HG02642 (cell line): ENCODE results near the gene CCDC86.
"Not testable (repeated sequence)": the region's sequence is repeated elsewhere in the genome, so short reads cannot be mapped to it uniquely, and the experiment has no call there.

ENCODE experiments used
- ATAC-seq: cut with Tn5 transposase; IDR thresholded peaks from one replicate; pipeline ENCODE4 v1.9.1; 2021; ENCODE audit warnings: mild to moderate bottlenecking; ENCODE audit not compliant: unreplicated experiment, poor library complexity

CCDC86 gene

DNA sequence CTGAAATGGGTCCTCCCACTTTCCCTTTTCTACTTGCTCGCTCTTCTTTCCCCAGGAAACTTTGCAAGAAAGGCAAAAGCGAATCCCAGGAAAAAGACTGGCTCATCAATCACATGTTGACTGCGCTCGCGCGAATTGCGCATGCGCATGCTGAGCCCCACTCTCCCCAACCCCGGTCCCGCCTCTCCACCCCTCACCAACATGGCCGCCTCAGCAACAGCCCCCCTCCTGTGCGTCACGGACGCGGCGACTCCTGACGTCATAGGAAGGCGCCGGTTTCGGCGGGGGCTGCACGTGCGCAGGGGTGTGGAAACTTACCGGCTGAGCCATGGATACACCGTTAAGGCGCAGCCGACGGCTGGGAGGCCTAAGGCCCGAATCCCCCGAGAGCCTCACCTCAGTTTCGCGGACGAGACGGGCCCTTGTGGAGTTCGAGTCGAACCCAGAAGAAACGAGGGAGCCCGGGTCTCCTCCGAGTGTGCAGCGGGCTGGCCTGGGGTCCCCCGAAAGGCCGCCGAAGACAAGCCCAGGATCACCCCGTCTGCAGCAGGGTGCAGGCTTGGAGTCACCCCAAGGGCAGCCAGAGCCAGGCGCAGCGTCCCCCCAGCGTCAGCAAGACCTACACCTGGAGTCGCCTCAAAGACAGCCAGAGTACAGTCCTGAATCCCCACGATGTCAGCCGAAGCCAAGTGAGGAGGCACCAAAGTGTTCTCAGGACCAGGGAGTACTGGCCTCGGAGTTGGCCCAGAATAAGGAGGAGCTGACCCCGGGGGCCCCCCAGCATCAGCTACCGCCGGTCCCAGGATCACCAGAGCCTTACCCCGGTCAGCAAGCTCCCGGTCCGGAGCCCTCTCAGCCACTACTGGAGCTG lies at the start of gene CCDC86:
CCDC86 (plus strand) TSS at position 317 of the 871 bp plus-strand sequence; CDS start at position 329, 12 bp downstream.
- peak; percentile 82 for ATAC-seq

GRCh38 chr11:60792521-60792920 lies 49.4 kb upstream of the CCDC86 start:
- ATAC-seq, result no peak

- no peak for ATAC-seq
Observed at GRCh38 chr11:60795291-60795690, 46.6 kb upstream of the CCDC86 start.

- no peak for ATAC-seq
Observed at GRCh38 chr11:60797846-60798630, 43.9 kb upstream of the CCDC86 start.

DNA sequence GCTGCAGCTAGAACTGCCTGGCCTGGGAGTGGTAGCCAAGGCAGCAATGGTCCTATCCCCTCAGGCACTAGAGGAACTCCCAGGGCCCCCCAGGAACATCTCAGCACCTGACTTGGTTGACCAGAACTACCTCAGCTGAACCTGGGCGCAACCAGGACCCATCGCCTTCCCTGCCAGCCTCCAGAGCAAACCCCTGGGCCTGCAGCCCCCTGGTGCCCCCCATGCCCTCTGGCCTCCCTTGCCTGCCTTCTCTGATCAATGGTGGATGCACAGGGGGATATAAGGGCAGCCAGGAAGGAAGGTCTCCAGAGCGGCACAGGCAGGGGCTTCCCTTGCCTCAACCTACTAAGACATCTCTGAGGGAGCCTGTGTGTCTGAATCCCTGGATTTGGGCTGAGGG lies 43.3 kb upstream of the CCDC86 start:
- ATAC-seq, result no peak

- ATAC-seq, result no peak
Observed at GRCh38 chr11:60801194-60801593, 40.7 kb upstream of the CCDC86 start.

GRCh38 chr11:60803273-60803936 lies 38.5 kb upstream of the CCDC86 start:
- ATAC-seq, result no peak

DNA sequence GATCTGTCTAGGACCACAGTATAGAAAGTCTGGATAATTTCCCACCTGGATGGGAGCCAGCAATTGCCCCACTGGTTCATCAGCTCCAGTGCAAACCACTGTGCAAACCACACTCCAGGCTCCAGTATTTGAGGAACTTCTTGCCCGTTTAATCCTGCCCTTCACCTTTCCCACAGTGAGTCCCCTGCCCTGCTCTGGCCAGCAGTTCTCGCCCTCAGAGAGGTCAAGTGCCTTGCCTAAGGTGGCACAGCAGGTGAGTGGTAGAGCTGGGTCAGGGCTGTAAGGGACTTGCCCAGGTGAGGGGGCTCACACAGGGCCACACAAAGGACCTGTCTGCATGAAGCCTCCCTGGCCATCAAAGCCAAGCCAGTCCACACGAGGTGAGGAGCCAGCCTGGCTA lies 32.7 kb upstream of the CCDC86 start:
- no peak for ATAC-seq

- ATAC-seq, result no peak
Observed at GRCh38 chr11:60809691-60810090, 32.2 kb upstream of the CCDC86 start.

GRCh38 chr11:60810151-60810550 lies 31.8 kb upstream of the CCDC86 start:
- no peak for ATAC-seq

- no peak for ATAC-seq
Observed at GRCh38 chr11:60810569-60810968, 31.3 kb upstream of the CCDC86 start.

DNA sequence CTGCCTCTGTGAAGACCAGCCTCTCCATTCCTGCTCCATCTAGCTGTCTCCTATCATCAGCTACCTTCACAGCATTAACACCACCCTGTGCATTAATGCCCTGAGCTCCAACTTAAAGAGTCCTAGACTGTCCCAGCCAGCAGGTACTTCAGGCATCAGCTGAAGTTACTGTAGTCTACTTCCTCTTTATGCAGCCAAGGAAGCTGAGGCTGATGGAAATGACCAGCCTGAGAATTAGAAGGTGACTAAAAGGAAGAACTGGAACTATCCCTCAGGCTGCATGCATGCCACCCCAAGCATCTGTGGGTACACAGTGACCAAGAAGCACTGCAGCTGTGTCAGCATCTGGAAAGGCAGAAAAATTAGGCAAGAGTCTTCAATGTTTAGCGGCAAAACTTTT lies 28.6 kb upstream of the CCDC86 start:
- no peak for ATAC-seq

DNA sequence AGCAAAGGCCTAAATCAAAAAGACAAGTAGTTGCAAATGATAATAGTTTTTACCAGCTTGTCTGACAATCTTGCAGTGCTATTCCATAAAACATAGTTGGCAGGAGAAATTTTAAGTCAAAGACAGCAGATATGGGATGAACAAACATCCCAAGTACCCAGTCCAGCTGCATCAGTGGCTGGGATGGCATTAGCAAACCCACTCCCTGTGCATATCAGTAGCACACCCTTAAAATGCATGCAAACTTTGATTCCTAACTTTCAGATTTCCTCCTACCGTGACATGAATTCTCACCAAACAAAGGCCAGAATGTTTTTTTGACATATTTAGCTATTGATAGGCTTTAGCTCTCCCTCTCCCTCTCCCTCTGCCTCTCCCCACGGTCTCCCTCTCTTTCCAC lies 27.8 kb upstream of the CCDC86 start:
- no peak for ATAC-seq

DNA sequence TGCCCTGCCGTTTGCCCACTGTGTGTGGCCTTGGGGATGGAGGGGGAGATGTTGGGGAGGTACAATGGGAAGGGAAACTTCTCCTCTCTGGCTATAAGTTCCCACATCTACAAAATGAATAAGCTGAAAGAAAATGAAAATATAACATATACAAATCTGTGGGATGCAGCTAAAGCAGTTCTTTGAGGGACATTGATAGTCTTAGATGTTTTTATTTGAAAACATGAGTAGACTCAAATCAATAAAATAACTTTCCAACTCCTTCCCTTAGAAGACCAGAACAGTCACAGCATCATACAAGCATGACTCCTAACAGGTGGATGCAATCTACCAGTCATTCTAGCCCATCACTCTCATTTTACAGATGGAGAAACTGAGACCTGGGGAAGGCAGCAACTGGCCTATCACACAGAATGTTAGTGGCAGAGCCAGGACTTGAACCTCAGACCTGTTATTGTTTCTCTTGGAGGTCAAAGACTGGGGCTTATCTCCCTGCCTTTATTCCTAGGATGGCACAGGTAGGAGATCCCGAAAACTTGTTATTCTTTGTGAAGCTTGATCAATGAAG lies 25.2 kb upstream of the CCDC86 start:
- ATAC-seq, result no peak

- no peak for ATAC-seq
Observed at GRCh38 chr11:60818057-60818456, 23.9 kb upstream of the CCDC86 start.

DNA sequence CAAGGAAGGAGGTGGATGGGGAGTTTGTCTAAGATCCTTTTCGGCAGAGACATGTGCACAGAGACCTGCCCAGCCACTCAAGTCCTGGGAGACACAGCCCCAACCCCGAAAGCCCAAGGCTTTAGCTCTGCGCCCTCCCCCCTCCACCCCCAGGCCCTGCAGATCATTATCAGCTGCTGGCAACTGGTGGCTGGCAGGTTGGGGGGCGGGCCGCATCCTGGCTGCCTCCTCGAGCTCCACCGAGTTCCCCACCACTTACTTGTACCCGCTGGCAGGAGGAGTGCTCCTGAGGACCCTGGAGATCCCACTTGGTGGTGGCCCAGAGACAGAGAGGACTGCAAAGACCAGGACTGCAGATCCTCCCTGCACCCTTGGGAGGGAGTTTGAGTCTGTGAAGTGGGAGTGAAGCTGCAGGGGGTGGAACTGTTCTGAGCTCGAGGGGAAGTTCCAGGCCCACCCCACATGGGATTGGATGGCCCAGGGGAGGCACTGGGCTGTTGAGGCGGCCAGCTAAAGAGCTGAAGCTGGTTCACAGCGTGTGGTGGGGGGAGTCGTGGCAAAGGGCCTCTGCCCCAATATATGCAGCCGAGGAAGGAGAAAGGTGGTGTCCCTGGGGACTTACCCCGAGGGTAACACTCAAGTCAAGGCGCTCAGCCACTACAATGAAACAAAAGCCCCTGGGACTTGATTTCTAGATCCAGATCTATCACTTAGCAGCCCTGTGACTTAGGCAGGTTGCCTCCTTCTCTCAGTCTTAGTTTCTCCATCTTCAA lies 19.9 kb upstream of the CCDC86 start:
- no peak for ATAC-seq

DNA sequence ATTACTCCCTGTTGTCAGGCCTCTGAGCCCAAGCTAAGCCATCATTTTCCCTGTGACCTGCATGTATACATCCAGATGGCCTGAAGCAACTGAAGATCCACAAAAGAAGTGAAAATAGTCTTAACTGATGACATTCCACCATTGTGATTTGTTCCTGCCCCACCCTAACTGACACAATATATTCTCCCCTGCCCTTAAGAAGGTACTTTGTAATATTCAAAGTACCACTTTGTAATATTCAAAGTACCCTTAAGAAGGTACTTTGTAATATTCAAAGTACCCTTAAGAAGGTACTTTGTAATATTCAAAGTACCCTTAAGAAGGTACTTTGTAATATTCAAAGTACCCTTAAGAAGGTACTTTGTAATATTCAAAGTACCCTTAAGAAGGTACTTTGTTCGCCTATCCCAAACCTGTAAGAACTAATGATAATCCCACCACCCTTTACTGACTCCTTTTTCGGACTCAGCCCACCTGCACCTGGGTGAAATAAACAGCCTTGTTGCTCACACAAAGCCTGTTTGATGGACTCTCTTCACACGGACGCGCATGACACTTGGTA lies 18.1 kb upstream of the CCDC86 start:
- ATAC-seq, result not testable (repeated sequence)

GRCh38 chr11:60825118-60825517 lies 16.8 kb upstream of the CCDC86 start:
- ATAC-seq, result no peak

DNA sequence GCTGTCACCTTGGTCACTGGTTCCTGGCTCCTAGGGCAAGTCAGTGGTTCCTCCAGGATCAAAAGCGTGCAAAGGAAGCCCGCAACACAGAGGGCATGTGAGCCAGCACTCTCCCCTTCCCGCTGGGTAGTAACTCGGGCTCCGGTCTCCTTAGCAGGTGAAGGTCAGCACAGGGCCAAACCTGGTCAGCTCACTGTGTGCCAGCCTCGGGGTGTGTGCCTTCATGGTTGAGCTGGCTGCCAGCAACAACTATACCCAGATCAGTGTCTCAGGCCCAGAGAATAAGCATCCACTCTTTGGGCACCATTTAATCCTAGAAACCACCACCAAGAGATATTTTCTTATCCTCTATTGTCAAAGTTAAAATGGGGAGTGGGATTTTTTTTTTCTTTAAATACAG lies 16.1 kb upstream of the CCDC86 start:
- no peak for ATAC-seq
